Astrocyte (in vitro differentiated cells and primary cell): Measurements from ENCODE around the gene ZSCAN1.

Experiments
- EZH2 ChIP-seq: IDR thresholded peaks from 2 replicates; pipeline ENCODE4 v1.6.1; 2012; ENCODE audit warnings: mild to moderate bottlenecking, low read length, inconsistent platforms; ENCODE audit not compliant: insufficient read depth
- TF ChIP-seq, protein P1 (sequence below): IDR thresholded peaks from 2 replicates; pipeline ENCODE4 v1.5.1; 2011; ENCODE audit warnings: low read depth, mild to moderate bottlenecking, inconsistent platforms, low read length, moderate library complexity; ENCODE audit not compliant: insufficient read depth

DNA sequence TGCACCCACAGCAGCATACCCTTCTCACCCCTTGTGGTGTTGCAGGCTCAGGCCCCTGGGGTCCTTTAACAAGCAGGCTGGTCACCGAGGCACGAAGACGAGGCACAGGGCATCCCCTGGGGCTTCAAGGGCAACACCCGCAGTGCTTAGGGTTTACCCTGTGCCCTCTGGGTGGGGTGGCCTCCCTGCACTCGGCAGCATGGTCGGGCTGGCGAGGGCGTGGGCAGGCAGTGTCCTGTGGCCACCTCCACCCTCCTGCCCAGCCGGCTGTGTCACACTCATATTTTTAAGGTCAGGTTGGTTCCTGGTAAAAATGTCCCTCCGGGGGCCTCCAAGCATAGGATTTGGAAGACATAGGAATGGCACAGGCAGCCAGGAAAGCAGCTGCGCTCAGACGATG, 13.8 kb downstream of the ZSCAN1 start:
- no peak for TF ChIP-seq EZH2
- TF ChIP-seq, protein P1, sequence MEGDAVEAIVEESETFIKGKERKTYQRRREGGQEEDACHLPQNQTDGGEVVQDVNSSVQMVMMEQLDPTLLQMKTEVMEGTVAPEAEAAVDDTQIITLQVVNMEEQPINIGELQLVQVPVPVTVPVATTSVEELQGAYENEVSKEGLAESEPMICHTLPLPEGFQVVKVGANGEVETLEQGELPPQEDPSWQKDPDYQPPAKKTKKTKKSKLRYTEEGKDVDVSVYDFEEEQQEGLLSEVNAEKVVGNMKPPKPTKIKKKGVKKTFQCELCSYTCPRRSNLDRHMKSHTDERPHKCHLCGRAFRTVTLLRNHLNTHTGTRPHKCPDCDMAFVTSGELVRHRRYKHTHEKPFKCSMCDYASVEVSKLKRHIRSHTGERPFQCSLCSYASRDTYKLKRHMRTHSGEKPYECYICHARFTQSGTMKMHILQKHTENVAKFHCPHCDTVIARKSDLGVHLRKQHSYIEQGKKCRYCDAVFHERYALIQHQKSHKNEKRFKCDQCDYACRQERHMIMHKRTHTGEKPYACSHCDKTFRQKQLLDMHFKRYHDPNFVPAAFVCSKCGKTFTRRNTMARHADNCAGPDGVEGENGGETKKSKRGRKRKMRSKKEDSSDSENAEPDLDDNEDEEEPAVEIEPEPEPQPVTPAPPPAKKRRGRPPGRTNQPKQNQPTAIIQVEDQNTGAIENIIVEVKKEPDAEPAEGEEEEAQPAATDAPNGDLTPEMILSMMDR, result no peak
